Erythroblast (primary cell): Measurements from ENCODE around the gene KRTAP5-4.

Experiments used
- GATA1 ChIP-seq: IDR thresholded peaks from 2 replicates; pipeline ENCODE4 v1.6.1; 2011; ENCODE audit warnings: low read depth, mild to moderate bottlenecking, control low read depth, low read length, moderate library complexity
- POLR2A ChIP-seq: IDR thresholded peaks from 2 replicates; pipeline ENCODE4 v1.6.1; 2011; ENCODE audit warnings: mild to moderate bottlenecking, low read length

- TF ChIP-seq POLR2A (no peak), GATA1 (no peak)
Observed at GRCh38 chr11:1670905-1671371, 49.0 kb upstream of the KRTAP5-4 start.
